WERI-Rb-1 (cell line): ENCODE data around the gene CCDC124.
A peak's percentile ranks its signal among the peaks of the same experiment; 100 is the strongest.

Experiments used
- DNase-seq: peaks from one replicate; pipeline ENCODE4 v3.0.0-alpha.2; 2020
- H3K27ac ChIP-seq: fragments of 250-450 bp; sonication (Bioruptor Pico); 2 replicates; pipeline ENCODE4 v1.5.1; 2020; ENCODE audit warnings: mild to moderate bottlenecking, moderate library complexity
- H3K27me3 ChIP-seq: fragments of 250-450 bp; sonication (Bioruptor Pico); 2 replicates; pipeline ENCODE4 v1.5.1; 2021; ENCODE audit warnings: mild to moderate bottlenecking, low read depth, moderate library complexity; ENCODE audit not compliant: insufficient read depth, severe bottlenecking
- H3K36me3 ChIP-seq: fragments of 250-450 bp; sonication (Bioruptor Pico); 2 replicates; pipeline ENCODE4 v1.5.1; 2020; ENCODE audit warnings: mild to moderate bottlenecking, moderate library complexity
- H3K4me3 ChIP-seq: 2 replicates; pipeline ENCODE4 v1.5.1; 2011; ENCODE audit warnings: low read depth, mild to moderate bottlenecking, control low read depth, low read length
- H3K9me3 ChIP-seq: fragments of 250-450 bp; sonication (Bioruptor Pico); 2 replicates; pipeline ENCODE4 v1.5.1; 2021; ENCODE audit warnings: mild to moderate bottlenecking, moderate library complexity; ENCODE audit not compliant: severe bottlenecking
- TF ChIP-seq, protein P1 (sequence below): IDR thresholded peaks from 2 replicates; pipeline ENCODE4 v1.5.1; 2011; ENCODE audit warnings: low read depth, mild to moderate bottlenecking, control low read depth, inconsistent platforms, low read length

The CCDC124 gene

DNA sequence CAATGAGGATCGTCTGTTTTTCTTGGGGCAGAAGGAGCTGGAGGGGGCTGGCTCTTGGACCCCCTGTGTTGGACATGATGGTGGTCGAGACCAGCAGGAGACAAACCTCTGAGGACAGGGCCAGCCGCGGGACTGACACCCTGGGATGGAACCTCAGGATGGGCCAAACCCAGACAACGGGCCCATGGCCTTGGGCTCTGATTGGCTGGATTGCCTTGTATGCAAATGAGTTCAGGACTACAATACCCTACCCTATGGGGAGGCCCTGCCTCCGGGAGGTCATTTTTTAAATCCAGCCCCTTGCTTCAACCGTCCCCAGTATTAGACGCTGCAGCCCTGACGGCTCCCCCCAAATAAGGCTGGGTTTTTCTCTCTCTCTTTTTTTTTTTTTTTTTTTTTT is 39.0 kb upstream of the CCDC124 start:
- Histone ChIP-seq H3K9me3 (no peaks in the 10 kb centered on the region), H3K27me3 (no peaks in the 10 kb centered on the region), H3K4me3 (no peak overlapping the region), H3K27ac (no peak overlapping the region), H3K36me3 (no peaks in the 10 kb centered on the region)
- no peak for DNase-seq
- TF ChIP-seq, protein P1, sequence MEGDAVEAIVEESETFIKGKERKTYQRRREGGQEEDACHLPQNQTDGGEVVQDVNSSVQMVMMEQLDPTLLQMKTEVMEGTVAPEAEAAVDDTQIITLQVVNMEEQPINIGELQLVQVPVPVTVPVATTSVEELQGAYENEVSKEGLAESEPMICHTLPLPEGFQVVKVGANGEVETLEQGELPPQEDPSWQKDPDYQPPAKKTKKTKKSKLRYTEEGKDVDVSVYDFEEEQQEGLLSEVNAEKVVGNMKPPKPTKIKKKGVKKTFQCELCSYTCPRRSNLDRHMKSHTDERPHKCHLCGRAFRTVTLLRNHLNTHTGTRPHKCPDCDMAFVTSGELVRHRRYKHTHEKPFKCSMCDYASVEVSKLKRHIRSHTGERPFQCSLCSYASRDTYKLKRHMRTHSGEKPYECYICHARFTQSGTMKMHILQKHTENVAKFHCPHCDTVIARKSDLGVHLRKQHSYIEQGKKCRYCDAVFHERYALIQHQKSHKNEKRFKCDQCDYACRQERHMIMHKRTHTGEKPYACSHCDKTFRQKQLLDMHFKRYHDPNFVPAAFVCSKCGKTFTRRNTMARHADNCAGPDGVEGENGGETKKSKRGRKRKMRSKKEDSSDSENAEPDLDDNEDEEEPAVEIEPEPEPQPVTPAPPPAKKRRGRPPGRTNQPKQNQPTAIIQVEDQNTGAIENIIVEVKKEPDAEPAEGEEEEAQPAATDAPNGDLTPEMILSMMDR = no peak

- peak; percentile 81 for DNase-seq
- no peak overlapping the region for H3K4me3 ChIP-seq
Observed at GRCh38 chr19:17902701-17903100, 30.1 kb upstream of the CCDC124 start.

DNA sequence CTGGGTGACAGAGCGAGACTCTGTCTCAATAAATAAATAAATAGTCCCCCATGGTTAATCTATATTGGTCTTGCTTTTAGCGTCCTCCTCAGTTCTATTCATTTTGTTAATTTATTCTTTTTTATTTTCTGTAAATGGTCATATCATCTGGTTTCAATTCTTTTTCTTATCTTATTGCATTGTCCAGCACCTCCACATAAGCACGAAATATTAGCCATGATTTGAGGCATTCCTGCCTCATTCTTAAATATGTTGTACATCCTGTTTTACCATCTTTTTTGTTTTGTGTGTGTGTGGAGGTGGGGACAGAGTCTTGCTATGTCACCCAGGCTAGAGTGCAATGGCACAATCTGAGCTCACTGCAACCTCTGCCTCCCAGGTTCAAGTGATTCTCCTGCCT is 24.6 kb upstream of the CCDC124 start:
- DNase-seq = no peak
- Histone ChIP-seq H3K9me3 (peaks cover 27% of the 10 kb centered on the region), H3K27ac (no peak overlapping the region), H3K36me3 (no peaks in the 10 kb centered on the region), H3K27me3 (no peaks in the 10 kb centered on the region), H3K4me3 (no peak overlapping the region)
- TF ChIP-seq, protein P1 = no peak

More at GRCh38 chr19:17902701-17903100, 30.1 kb upstream of the CCDC124 start:
- Histone ChIP-seq H3K9me3 (peaks cover 32% of the 10 kb centered on the region), H3K27me3 (no peaks in the 10 kb centered on the region), H3K36me3 (no peaks in the 10 kb centered on the region), H3K27ac (peak overlapping the region; percentile 71)
- TF ChIP-seq, protein P1 = no peak

DNA sequence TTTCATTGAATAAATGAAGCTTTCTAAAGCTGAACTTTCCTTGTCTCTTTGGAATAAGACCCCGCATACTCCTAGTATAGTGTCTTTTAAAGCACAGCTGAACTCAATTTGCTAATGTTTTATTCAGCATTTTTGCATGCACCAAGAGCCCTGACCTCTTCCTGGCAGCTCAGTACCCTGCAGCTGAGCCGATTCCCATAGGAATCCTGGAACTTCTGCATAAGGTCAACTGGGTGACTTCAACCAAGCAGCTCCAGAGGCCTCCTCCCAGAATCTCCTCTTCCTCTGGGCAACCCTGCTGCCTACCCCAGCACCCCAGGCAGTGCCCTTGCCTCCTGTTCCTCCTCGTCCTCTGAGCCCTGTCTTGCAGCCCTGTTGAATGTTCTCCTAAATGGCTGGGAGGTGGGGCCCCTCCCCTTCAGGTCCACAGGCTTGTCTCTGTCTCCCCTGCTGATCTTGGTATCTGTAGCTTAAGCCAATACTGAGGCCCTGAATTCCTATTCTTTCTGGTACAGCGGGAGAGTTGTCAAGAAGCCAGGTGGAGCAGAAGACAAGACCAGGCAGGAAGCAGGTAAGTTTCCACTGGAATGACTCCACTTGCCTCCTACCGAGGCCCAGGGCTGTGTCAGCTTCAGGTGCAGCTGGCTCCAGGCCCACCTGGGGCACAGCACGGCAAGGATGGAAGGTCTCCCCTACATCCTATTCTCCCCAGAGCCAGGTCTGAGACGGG is 23.6 kb upstream of the CCDC124 start:
- Histone ChIP-seq H3K36me3 (no peaks in the 10 kb centered on the region), H3K27me3 (no peaks in the 10 kb centered on the region), H3K4me3 (no peak overlapping the region), H3K9me3 (peaks cover 22% of the 10 kb centered on the region), H3K27ac (no peak overlapping the region)
- TF ChIP-seq, protein P1 = no peak
- no peak for DNase-seq

DNA sequence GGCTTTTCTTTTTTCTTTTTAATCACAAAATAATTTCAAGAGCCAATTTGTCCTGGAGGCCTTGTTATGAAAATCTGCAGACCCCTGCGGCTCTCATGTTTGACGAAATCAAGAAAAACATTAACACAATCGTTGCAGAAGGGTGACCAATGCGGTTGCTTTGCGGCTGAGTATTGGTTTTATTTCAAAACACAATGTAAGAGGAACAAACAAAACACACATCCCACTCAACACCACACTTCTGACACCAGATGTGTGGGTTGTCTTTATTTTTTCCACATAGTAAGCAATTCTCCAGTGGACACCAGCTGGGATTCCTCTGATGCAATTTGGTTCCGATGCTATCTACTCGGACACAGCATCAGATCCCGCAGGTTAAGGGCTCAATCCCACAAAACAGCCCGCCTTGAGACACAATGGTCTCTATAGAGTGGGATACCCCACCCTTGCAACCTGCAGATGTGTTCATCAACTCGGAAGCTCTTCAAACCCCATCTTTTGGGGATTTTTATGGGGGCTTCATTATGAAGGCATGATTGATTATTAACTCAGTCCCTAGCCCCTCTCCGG is 21.9 kb upstream of the CCDC124 start:
- TF ChIP-seq, protein P1 = no peak
- Histone ChIP-seq H3K27ac (no peak overlapping the region), H3K9me3 (peaks cover 17% of the 10 kb centered on the region), H3K4me3 (no peak overlapping the region), H3K27me3 (no peaks in the 10 kb centered on the region), H3K36me3 (no peaks in the 10 kb centered on the region)
- no peak for DNase-seq
